Pulmonary artery endothelial cell (primary cell): ENCODE results near the gene PITHD1. TPM values are rescaled to one million over a fixed set of nuclear protein-coding genes. Genes with fewer than 3 reads are reported as not detected.
"Not testable (repeated sequence)": the region's sequence is repeated elsewhere in the genome, so short reads cannot be mapped to it uniquely, and the experiment has no call there.

Source experiments
- DNase-seq: peaks from one replicate; pipeline ENCODE4 v3.0.0-alpha.2; 2011; ENCODE audit warnings: low read depth, low spot score
- total RNA-seq: library from RNA; depleted of rRNA; stranded (reverse); fragments of >200 nt; gene quantifications from 2 replicates; pipeline ENCODE4 v1.2.3, GENCODE V29; 2014

The PITHD1 gene
- total RNA-seq, 1 donor from 2014 or later, result 48.2 TPM

GRCh38 chr1:23798662-23799142 lies 20.5 kb downstream of the PITHD1 start:
- DNase-seq, result no peak

DNA sequence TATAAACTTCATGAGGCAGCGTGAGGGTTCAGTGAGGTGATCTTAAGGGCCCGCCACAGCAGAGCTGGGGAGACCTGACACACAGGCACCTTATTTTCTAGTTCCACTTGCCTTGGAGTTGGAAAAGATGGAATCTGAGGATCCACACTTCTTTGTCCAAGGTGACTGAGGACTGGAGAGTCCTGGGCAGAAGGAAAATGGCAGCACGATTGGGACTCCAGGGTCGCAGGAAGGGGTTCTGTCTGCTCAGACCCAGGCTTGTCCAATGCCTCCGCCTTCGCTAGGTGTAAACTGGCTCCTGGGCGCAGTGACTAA lies 21.0 kb downstream of the PITHD1 start:
- DNase-seq, result no peak

DNA sequence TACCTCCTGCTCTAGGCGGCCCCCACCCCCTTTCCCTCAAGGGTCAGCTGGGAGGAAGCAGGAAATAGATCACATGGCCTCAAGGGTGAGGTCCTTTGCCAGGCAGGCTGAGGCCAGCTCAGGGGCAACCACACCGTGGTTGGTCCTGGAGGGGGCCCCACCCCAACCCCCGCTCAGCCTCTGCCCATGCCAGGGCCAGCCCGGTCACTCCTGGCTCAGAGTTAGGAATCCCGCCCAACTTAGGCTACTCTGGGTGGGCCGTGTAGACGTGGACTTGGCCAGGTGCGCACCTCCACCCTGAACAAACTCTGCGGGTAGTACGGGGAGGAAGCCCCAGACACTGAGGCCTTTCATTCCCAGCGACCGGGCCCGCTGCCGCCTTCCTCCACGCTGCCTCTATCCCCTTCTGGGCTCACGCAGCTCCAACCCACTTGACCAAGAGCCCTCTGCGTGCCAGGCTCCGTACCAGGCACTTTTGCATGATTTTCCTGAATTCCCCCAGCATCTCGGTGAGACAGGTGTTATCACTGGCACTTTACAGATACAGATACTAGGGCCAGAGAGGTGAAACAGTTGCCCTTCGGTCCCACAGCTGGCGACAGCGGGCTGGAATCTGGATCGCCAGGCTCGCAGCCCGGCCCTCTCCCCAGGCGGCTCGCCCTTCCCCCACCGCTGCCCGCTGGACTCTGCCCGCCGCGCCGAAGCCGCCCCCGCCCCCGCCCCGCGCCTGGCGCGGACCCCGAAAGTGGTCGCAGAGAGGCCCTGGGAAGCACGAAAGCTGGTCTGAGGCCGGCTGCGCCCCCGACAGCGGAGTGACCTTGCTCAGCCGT lies 21.6 kb downstream of the PITHD1 start:
- no peak for DNase-seq

DNA sequence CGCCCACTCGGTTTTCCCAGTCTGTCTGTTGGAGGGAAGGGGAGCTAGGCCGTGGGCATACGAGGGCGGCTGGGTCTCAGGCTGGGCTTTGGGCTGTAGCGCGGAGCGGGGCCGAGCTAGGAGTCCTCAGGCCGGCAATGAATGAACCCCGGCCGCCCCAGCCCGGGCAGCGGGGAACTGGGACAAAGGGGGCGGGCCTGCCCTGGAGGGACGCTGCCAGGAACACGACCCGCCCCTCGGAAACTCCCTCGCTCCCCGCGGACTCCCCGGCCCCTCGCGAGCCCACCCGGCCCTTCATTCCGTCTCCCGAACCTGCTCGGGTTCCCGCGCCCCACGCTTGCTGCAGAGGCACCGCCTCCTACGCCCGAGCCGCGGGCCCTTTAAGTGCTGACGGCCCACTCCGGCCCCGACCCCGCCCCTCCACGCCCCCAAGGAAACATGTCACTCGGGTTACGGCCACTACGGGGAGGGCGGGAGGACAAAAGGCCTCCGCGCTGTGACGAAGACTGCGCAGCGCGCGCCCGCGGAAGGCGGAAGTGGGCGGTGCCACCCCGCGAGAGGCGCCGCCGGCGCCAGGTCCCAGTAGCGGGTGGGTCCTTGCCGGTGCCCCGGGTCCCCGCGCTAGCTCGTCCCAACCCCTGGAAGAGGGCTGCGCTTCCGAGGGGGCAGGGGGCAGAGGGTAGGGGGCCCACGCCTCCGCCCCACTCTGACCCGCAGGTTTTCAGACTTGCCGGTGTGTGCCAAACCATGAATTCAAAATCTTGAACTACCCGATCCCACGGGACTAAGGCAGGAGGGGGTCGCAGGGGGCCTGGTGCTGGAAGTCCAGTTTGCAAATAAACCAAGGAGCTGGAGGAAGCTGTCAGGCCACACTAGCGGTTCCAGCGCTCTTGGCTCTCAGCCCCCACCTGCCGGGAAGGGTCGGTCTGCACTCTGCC lies 22.5 kb downstream of the PITHD1 start, which contains the start of gene GALE:
GALE (minus strand) TSS at position 355 of the 938 bp plus-strand sequence. CDS start 1,747 bp downstream, outside the sequence.
- DNase-seq, result peak; percentile 84

DNA sequence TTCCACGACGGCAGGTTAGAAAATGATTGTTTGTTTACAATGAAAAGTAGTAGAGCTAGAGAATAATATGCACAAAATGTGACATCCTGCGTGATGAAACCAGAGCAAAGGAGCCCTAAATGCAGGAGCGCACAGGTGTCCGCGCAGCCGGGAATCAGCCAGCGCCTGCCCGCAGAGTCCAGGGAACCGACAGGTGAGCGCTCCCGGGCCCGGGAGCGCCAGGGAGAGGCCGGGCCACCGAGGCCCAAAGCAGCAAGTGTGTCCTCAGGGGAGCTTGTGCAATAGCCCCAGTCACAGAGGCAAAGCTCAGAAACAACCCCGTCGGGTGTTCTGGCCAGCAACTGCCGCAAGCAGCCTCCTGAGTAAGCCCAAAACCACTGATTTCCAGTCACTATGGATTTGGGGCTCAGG lies 23.1 kb downstream of the PITHD1 start:
- DNase-seq, result no peak

- no peak for DNase-seq
Measured at GRCh38 chr1:23801876-23802275, 23.7 kb downstream of the PITHD1 start.

DNA sequence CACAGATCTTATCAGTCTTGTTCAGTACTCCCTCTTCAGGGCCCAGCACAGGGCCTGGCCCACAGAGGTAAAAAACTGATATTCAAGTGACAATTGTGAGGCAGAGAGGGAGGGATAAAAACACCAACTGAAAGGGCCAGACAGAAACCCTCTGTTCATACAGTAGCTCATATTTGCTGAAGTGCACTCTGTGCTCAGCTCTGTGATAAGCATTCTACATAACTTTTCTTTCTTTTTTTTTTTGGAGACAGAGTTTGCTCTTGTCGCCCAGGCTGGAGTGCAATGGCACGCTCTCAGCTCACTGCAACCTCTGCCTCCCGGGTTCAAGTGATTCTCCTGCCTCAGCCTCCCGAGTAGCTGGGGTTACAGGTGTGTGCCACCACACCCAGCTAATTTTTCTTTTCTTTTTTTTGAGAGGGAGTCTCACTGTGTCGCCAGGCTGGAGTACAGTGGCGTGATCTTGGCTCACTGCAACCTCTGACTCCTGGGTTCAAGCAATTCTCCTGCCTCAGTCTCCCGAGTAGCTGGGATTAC lies 24.7 kb downstream of the PITHD1 start:
- DNase-seq, result not testable (repeated sequence)

DNA sequence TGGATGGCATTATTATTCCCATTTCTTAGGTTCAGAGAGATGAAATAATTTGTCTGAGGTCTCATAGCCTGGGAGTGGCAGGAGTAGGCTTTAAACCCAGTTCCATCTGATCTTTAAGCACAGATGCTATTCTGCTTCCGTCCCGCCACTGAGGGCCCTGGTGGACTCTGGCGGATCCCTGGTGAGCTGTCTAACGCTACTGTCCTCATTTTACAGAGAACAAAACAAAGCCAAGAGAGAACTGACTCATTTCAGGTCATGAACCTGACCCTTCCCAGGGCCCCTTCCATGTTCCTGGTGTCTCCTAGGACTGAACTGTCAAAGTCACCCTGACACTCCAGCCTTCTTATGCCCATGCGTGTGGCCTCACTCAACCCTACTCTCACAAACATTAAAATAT lies 25.5 kb downstream of the PITHD1 start:
- no peak for DNase-seq

DNA sequence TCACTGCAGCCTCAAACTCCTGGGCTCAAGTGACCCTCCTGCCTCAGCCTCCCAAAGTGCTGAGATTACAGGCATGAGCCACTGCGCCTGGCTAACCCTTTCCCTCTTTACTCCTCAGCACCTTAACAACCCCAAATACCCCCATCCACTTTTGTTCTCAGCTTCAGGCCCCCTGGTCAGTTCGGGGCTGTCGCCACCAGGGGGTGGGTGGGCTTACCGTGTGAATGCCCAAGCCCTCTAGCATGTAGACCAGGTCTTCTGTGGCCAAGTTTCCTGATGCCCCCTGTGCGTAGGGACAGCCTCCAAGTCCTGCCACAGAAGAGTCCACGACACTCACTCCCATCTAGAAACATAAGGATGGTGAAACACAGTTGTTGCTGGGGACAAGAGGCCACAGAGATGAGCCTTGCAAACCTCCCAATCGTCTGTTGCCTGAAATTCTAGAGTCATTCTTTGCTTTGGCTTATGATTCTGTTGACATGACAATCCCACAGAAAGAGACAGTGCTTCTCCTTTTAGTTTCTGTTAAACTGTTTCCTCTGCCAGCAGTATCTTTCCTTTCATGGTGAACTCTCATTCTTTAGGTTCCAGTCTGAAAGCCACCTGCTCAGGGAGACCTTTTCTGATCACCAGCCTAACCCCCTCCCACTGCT lies 26.1 kb downstream of the PITHD1 start:
- DNase-seq, result no peak

DNA sequence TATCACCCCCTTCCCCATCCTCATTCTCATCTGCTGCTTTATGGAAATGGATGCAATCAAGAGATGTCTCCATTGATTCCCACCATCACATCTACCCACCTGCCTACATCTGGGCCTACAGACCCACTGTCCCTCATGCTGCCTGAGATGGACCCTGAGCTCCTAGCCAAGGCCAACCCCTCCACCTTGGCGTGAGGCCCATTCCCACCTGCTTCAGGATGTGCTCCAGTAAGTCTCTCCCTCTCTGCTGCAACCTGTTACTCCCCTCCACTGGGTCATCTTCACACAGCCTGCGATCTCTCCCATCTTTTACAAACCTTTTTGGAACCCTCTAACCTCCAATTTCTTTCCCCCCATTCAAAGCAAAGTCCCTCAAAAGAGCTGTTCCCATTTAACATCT lies 26.8 kb downstream of the PITHD1 start:
- DNase-seq, result no peak

DNA sequence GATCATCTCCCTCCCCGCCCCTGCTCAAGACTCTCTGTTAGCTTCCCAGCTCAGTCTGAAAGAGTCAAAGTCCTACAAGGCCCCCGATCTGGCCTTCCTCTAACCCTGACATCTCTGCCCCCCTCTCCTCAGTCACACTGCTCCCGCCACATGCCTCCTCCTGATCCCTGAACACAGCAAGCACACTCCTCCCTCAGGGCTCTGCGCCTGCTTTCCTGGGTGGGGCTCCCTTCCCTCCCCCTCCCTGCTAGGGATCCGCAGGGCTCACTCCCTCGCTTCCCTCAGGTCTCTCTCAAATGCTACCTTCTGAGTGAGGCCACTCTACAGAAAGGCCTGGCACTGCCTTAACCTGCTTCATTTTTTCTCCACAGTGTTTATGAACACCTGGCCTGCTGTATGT lies 28.1 kb downstream of the PITHD1 start:
- DNase-seq, result no peak

DNA sequence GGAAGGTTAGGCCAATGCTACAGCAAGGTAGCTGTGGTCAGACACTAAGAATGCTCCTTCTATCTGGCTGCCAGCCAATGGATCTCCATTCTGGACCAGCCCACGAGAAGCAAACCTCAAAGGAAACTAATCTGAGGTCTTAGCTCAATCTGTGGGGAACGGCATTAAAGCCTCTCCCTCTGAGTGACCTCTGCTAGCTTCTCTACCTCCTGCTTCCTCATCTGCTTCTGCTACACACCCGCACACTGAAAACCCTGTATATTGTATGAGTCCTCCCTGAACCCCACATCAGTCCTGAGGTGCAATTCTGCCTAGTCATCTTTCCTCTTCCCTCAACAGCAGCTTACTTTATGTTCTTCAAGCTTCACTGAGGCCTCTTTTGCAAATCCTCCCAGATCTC lies 29.2 kb downstream of the PITHD1 start:
- DNase-seq, result no peak

DNA sequence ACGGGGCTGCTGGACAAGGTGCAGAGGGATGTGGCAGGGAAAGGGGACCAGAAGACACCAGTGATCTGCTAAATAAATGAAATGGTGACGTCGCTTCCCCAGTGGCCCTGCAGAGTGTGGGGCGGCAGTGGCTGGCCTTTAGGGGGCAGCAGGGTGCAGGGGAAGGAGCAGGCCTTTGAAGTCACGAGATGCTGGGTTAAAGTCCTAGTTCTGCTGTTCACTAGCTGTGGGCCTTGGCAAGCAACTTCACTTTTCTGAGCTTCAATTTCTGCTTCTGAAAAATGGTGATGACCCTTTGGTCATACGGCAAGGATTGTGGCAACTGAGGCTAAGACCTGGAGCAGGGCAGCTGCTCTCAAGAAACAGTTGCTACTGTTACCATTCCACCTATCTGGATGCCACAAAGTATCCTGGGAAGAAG lies 31.5 kb downstream of the PITHD1 start:
- DNase-seq, result no peak

- no peak for DNase-seq
Measured at GRCh38 chr1:23810818-23811540, 32.8 kb downstream of the PITHD1 start.

DNA sequence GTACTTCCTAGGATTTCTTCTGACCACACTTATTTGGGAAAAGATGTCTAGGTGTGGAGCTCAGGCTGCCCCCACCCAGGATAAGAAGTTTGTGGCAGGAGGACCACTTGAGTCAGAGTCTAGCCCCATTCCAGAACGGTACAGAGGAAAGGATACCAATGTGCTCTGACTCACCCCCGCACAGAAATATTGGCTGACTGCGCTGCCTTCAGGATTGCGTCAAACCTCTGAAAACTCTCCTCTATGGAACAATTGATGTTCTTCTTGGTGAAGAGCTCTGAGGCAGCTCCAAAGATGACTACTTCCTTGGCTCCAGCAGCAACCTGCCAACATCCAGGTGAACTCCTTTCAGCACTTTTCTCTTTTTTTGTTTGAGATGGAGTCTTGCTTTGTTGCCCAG lies 35.8 kb downstream of the PITHD1 start:
- no peak for DNase-seq

DNA sequence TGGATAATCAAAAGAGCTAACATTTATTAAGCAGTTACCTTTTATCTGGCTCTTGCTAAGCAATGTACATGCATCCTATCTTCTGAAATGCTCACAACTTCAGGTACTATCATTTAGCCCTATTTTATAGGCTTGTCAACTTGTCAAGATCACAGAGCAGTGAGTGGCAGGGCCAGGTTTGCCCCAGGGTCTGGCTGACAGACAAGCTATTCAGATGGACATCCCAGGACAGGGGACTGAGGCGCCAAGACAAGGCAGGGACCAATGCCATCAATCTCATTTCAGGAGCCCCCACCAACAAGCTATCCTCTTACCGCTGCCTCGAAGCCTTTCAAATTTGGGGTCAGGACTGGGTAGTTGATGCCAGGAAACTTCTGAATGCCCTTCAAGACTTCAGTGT lies 38.1 kb downstream of the PITHD1 start:
- no peak for DNase-seq

DNA sequence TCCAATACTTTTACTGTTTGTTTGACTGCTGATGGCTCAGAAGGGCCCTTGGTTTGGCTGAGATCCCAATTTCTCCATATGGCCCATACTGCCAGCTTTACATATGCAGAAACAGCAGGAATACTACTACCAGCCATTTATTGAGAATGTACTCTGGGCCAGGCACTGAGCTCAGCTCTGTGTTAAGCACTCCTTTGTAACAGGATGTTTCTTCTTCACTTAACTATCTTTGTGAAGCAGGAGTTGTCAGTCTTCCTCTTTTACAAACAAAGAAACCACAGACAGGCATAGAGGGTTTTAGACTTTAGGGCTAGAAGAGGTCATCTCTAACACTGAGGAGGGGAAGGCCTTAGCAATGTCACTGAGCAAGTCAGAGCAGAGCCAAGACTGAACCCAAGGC lies 38.7 kb downstream of the PITHD1 start:
- no peak for DNase-seq

GRCh38 chr1:23817633-23818032 lies 39.4 kb downstream of the PITHD1 start:
- DNase-seq, result no peak

DNA sequence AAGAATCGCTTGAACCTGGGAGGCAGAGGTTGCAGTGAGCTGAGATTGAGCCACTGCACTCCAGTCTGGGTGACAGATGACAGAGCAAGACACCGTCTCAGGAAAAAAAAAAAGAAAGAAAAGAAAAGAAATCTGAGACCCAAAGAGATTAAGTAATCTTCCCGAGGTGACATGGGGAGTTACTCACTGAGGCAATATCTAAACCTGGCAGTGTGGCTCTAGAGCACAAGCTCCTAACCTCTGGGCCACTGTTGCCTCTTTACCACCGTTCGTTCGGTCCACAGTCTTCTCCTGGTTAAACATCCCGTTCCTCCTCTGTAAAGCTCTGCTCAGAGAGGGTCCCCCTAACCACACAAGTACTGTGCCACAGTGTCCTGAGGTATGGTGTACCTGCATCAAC lies 45.5 kb downstream of the PITHD1 start:
- no peak for DNase-seq

DNA sequence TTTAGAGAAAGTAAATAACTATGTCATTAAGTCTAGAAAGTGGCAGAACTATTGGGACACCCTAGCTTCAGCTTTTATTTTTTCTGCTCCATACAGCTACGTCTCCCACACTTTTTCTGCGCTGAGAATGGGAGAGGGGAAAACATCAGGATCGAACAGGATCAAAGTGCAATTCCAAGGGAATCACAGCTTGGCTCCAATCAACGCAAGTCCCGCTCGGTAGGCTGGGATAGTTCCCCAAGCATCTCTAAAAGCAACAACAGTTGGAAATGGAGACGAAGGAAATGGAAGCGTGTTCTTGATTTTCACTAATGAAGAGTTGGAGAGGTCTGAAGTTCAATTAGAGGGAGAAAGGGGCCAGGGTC lies 46.5 kb downstream of the PITHD1 start:
- no peak for DNase-seq
